Skeletal muscle satellite cell (primary cell): ENCODE measurements around the gene CAMK2G.
"Not testable (repeated sequence)": the region's sequence is repeated elsewhere in the genome, so short reads cannot be mapped to it uniquely, and the experiment has no call there.

Source experiments
- H3K27me3 ChIP-seq: 2 replicates; pipeline ENCODE4 v1.7.0; 2013; ENCODE audit warnings: low read length; ENCODE audit not compliant: control insufficient read depth, insufficient read depth
- H3K36me3 ChIP-seq: 2 replicates; pipeline ENCODE4 v1.7.0; 2013; ENCODE audit warnings: mild to moderate bottlenecking, control low read depth, low read length; ENCODE audit not compliant: insufficient read depth
- H3K4me1 ChIP-seq: 2 replicates; pipeline ENCODE4 v1.7.0; 2013; ENCODE audit warnings: low read length; ENCODE audit not compliant: control insufficient read depth, insufficient read depth
- H3K4me2 ChIP-seq: 2 replicates; pipeline ENCODE4 v1.7.0; 2013; ENCODE audit warnings: mild to moderate bottlenecking, low read length
- H3K4me3 ChIP-seq: 2 replicates; pipeline ENCODE4 v1.7.0; 2013; ENCODE audit warnings: low read length
- H3K9ac ChIP-seq: 2 replicates; pipeline ENCODE4 v1.7.0; 2013; ENCODE audit warnings: mild to moderate bottlenecking, low read depth, low read length, moderate library complexity
- H3K9me3 ChIP-seq: replicated peaks from 2 replicates; pipeline ENCODE4 v1.7.0; 2013; ENCODE audit warnings: mild to moderate bottlenecking, control low read depth, low read length

The CAMK2G gene

GRCh38 chr10:73841526-73842285 lies 32.6 kb downstream of the CAMK2G start:
- Histone ChIP-seq H3K36me3 (peaks cover 23% of the 10 kb centered on the region), H3K27me3 (no peaks in the 10 kb centered on the region), H3K9me3 (no peaks in the 10 kb centered on the region), H3K9ac (no peak overlapping the region), H3K4me3 (no peak overlapping the region), H3K4me2 (no peak overlapping the region), H3K4me1 (peaks cover 16% of the 10 kb centered on the region)

GRCh38 chr10:73841061-73841421 lies 33.3 kb downstream of the CAMK2G start:
- Histone ChIP-seq H3K4me3 (no peak overlapping the region), H3K36me3 (peaks cover 24% of the 10 kb centered on the region), H3K9ac (no peak overlapping the region), H3K9me3 (no peaks in the 10 kb centered on the region), H3K4me1 (peaks cover 19% of the 10 kb centered on the region), H3K4me2 (no peak overlapping the region), H3K27me3 (no peaks in the 10 kb centered on the region)

- Histone ChIP-seq H3K9me3 (no peaks in the 10 kb centered on the region), H3K27me3 (no peaks in the 10 kb centered on the region), H3K4me3 (no peak overlapping the region), H3K4me1 (peaks cover 19% of the 10 kb centered on the region), H3K9ac (no peak overlapping the region), H3K4me2 (no peak overlapping the region), H3K36me3 (peaks cover 25% of the 10 kb centered on the region)
These were observed 33.8 kb downstream of the CAMK2G start for GRCh38 chr10:73840403-73841060.

- no peak overlapping the region for H3K4me2 ChIP-seq
- no peaks in the 10 kb centered on the region for H3K27me3 ChIP-seq
- peaks cover 25% of the 10 kb centered on the region for H3K36me3 ChIP-seq
- no peaks in the 10 kb centered on the region for H3K9me3 ChIP-seq
- H3K4me3 ChIP-seq = no peak overlapping the region
- H3K4me1 ChIP-seq = peaks cover 19% of the 10 kb centered on the region
- no peak overlapping the region for H3K9ac ChIP-seq
These were observed 34.3 kb downstream of the CAMK2G start for GRCh38 chr10:73840056-73840402.

- Histone ChIP-seq H3K4me2 (no peak overlapping the region), H3K9me3 (no peaks in the 10 kb centered on the region), H3K36me3 (peaks cover 22% of the 10 kb centered on the region), H3K4me3 (no peak overlapping the region), H3K9ac (no peak overlapping the region), H3K27me3 (no peaks in the 10 kb centered on the region), H3K4me1 (peaks cover 19% of the 10 kb centered on the region)
These were observed 34.9 kb downstream of the CAMK2G start for GRCh38 chr10:73839276-73839966.

- peaks cover 24% of the 10 kb centered on the region for H3K36me3 ChIP-seq
These were observed 35.5 kb downstream of the CAMK2G start for GRCh38 chr10:73838827-73839226.

GRCh38 chr10:73838008-73838567 lies 36.3 kb downstream of the CAMK2G start:
- Histone ChIP-seq H3K4me2 (no peak overlapping the region), H3K9ac (no peak overlapping the region), H3K9me3 (no peaks in the 10 kb centered on the region), H3K36me3 (peaks cover 24% of the 10 kb centered on the region), H3K27me3 (no peaks in the 10 kb centered on the region), H3K4me3 (no peak overlapping the region), H3K4me1 (peaks cover 19% of the 10 kb centered on the region)

More at GRCh38 chr10:73838827-73839226, 35.5 kb downstream of the CAMK2G start:
- no peak overlapping the region for H3K4me2 ChIP-seq
- H3K9ac ChIP-seq = no peak overlapping the region
- H3K27me3 ChIP-seq = no peaks in the 10 kb centered on the region
- no peak overlapping the region for H3K4me3 ChIP-seq
- no peaks in the 10 kb centered on the region for H3K9me3 ChIP-seq
- peaks cover 19% of the 10 kb centered on the region for H3K4me1 ChIP-seq

GRCh38 chr10:73837072-73837471 lies 37.3 kb downstream of the CAMK2G start:
- H3K9ac ChIP-seq = no peak overlapping the region
- no peak overlapping the region for H3K4me3 ChIP-seq
- no peak overlapping the region for H3K4me2 ChIP-seq
- H3K27me3 ChIP-seq = no peaks in the 10 kb centered on the region
- peaks cover 20% of the 10 kb centered on the region for H3K36me3 ChIP-seq
- H3K4me1 ChIP-seq = peaks cover 19% of the 10 kb centered on the region
- H3K9me3 ChIP-seq = no peaks in the 10 kb centered on the region

- Histone ChIP-seq H3K9ac (no peak overlapping the region), H3K36me3 (peaks cover 20% of the 10 kb centered on the region), H3K4me3 (no peak overlapping the region), H3K4me1 (peaks cover 19% of the 10 kb centered on the region), H3K27me3 (no peaks in the 10 kb centered on the region), H3K4me2 (no peak overlapping the region), H3K9me3 (no peaks in the 10 kb centered on the region)
These were observed 37.9 kb downstream of the CAMK2G start for GRCh38 chr10:73836427-73836980.

GRCh38 chr10:73829090-73829489 lies 45.3 kb downstream of the CAMK2G start:
- not testable (repeated sequence) for H3K4me2 ChIP-seq, H3K27me3 ChIP-seq, H3K4me1 ChIP-seq, H3K9ac ChIP-seq, H3K9me3 ChIP-seq, H3K4me3 ChIP-seq
- peaks cover 20% of the 10 kb centered on the region for H3K36me3 ChIP-seq

GRCh38 chr10:73828161-73828560 lies 46.2 kb downstream of the CAMK2G start:
- Histone ChIP-seq H3K27me3 (no peaks in the 10 kb centered on the region), H3K4me3 (no peak overlapping the region), H3K9ac (no peak overlapping the region), H3K4me1 (peaks cover 8% of the 10 kb centered on the region), H3K4me2 (no peak overlapping the region), H3K9me3 (no peaks in the 10 kb centered on the region), H3K36me3 (peaks cover 27% of the 10 kb centered on the region)
